Measurements from ENCODE around the gene COL4A1. TPM values are rescaled to one million over a fixed set of nuclear protein-coding genes. Genes with fewer than 3 reads are reported as not detected.

Gene COL4A1
- total RNA-seq, 1 donor from 2014 or later = 5,210 TPM

- H3K27me3 Mint-ChIP-seq (ENCODE audit: low read depth) = no peaks in the 10 kb centered on the region
- H3K27ac Mint-ChIP-seq (ENCODE audit: unreplicated experiment) = peak overlapping the region; percentile 84
- TF ChIP-seq, protein P1, sequence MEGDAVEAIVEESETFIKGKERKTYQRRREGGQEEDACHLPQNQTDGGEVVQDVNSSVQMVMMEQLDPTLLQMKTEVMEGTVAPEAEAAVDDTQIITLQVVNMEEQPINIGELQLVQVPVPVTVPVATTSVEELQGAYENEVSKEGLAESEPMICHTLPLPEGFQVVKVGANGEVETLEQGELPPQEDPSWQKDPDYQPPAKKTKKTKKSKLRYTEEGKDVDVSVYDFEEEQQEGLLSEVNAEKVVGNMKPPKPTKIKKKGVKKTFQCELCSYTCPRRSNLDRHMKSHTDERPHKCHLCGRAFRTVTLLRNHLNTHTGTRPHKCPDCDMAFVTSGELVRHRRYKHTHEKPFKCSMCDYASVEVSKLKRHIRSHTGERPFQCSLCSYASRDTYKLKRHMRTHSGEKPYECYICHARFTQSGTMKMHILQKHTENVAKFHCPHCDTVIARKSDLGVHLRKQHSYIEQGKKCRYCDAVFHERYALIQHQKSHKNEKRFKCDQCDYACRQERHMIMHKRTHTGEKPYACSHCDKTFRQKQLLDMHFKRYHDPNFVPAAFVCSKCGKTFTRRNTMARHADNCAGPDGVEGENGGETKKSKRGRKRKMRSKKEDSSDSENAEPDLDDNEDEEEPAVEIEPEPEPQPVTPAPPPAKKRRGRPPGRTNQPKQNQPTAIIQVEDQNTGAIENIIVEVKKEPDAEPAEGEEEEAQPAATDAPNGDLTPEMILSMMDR (IDR thresholded peaks at IDR 0.05) = no peak
Measured at GRCh38 chr13:110229905-110230563, 76.9 kb downstream of the COL4A1 start.

DNA sequence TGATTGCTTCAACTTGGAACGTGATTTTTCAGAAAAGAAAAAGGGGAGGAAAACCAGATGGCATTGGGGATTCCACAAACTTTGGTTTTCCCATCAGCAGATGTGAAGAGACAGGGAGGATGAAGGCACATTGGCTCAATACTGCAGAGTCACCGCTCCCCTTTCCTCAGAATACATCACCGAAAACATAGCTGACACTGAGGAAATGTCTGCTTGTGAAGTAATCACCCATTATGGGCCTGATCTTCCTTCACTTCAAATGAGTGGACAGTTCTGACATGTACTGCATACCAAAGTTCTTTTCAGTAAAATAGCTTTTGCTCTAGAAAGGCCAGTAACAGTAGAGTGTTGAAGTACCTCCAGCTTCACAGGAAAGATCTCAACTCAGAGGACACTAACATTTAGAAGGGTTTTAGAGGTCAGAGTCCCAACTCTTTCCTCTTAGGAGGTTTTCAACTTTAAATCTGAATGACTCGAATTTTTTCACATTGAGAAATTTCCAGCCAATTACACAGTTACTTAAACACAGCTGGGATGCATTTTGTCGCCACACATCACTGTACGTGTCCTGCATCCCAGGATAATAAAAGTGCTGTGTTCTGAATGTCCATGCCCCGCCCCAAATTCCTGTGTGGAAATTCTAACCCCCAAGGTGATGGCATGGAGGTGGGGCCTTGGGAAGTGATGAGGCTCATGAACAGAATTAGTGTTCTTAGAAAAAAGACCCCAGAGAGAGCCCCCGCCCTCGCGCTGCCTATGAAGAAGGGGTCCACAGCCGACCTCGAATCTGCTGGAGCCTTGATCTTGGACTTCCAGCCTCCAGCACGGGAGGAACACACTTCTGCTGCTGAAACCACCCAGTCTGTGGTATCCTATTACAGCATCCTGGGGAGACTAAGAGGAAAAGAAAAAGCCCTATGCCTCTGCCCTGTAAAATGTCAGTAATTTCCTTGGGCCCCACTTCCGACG is 77.7 kb downstream of the COL4A1 start:
- no peak for DNase-seq (ENCODE audit: low spot score)
- TF ChIP-seq, protein P1 (IDR thresholded peaks at IDR 0.05) = no peak
- Mint-ChIP-seq H3K9me3 (ENCODE audit: low read depth) (no peaks in the 10 kb centered on the region), H3K27me3 (ENCODE audit: low read depth) (no peaks in the 10 kb centered on the region), H3K36me3 (ENCODE audit: low read depth) (peaks cover 24% of the 10 kb centered on the region), H3K4me1 (ENCODE audit: low read depth) (peaks cover 84% of the 10 kb centered on the region), H3K27ac (ENCODE audit: unreplicated experiment) (peak overlapping the region; percentile 84), H3K4me3 (ENCODE audit: unreplicated experiment) (no peak overlapping the region)

More at GRCh38 chr13:110229905-110230563, 76.9 kb downstream of the COL4A1 start:
- Mint-ChIP-seq H3K4me3 (ENCODE audit: unreplicated experiment) (no peak overlapping the region), H3K9me3 (ENCODE audit: low read depth) (no peaks in the 10 kb centered on the region), H3K4me1 (ENCODE audit: low read depth) (peaks cover 79% of the 10 kb centered on the region), H3K36me3 (ENCODE audit: low read depth) (peaks cover 24% of the 10 kb centered on the region)
- no peak for DNase-seq (ENCODE audit: low spot score)

GRCh38 chr13:110227864-110228643 is 78.9 kb downstream of the COL4A1 start:
- peak overlapping the region; percentile 78 for H3K27ac Mint-ChIP-seq (ENCODE audit: unreplicated experiment)

DNA sequence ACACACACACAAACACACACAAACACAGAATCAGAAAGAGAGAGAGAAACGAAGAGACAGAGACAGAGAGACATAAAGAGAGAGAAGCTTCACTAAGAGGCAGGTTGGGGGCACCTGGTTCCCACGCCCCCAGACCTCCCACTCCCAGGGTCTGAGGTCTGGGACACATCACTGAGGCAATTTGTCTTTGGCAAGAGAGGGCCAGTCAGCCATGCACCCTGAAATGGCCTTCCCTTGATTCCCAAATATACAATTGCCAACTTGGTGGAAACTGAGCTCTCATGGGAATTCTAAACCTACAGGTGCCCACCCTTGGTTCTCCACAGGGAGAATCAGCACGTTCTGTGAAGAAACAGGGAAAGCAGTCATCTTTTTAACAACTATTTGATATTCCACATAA is 79.5 kb downstream of the COL4A1 start:
- Mint-ChIP-seq H3K27me3 (ENCODE audit: low read depth) (no peaks in the 10 kb centered on the region), H3K27ac (ENCODE audit: unreplicated experiment) (peak overlapping the region; percentile 78), H3K4me3 (ENCODE audit: unreplicated experiment) (no peak overlapping the region), H3K9me3 (ENCODE audit: low read depth) (no peaks in the 10 kb centered on the region), H3K36me3 (ENCODE audit: low read depth) (peaks cover 13% of the 10 kb centered on the region), H3K4me1 (ENCODE audit: low read depth) (peaks cover 75% of the 10 kb centered on the region)
- TF ChIP-seq, protein P1 (IDR thresholded peaks at IDR 0.05) = no peak
- no peak for DNase-seq (ENCODE audit: low spot score)

More at GRCh38 chr13:110227864-110228643, 78.9 kb downstream of the COL4A1 start:
- no peaks in the 10 kb centered on the region for H3K27me3 Mint-ChIP-seq (ENCODE audit: low read depth)
- no peak overlapping the region for H3K4me3 Mint-ChIP-seq (ENCODE audit: unreplicated experiment)
- no peak for DNase-seq (ENCODE audit: low spot score)
- TF ChIP-seq, protein P1 (IDR thresholded peaks at IDR 0.05) = no peak
- H3K4me1 Mint-ChIP-seq (ENCODE audit: low read depth) = peaks cover 81% of the 10 kb centered on the region
- no peaks in the 10 kb centered on the region for H3K9me3 Mint-ChIP-seq (ENCODE audit: low read depth)
- H3K36me3 Mint-ChIP-seq (ENCODE audit: low read depth) = peaks cover 17% of the 10 kb centered on the region

All from chondrocyte (in vitro differentiated cells).